Heart left ventricle (tissue), 13 donors: ENCODE results near the gene AIG1.

Source experiments
- POLR2A ChIP-seq, 2 donors: fragments of 450-650 bp; IDR thresholded peaks; one replicate each; pipeline ENCODE4 v1.6.1; 2017; ENCODE audit warnings: antibody characterized with exemption in 2 of 2, mild to moderate bottlenecking in 2 of 2, moderate library complexity in 2 of 2
- TF ChIP-seq, protein P1 (sequence below), 12 donors: fragments of 200-600 bp; sonication (generic) in 4 of 12; IDR thresholded peaks; one replicate each; pipeline versions ENCODE4 v1.5.0 to v1.8.0; 2018 to 2022; ENCODE audit warnings: antibody characterized with exemption in 12 of 12, mild to moderate bottlenecking in 5 of 12
- donor health status: ischemic (EF 13 %, LVEDD 7.1; RV severe dilation, severe dysfunction).
- donor health status: DM: no; HTN: yes; CAD: no.
- donor health status: DM: no; HTN: no; CAD: no.
- donor health status: ischemic (EF 25% LVEDD 6.9; RV normal size, moderate dysfunction).
- donor health status: ischemic (EF 25% LVEDD 5.7; RV mildly dilated, moderate dysfunction).
- donor health status: ischemic (EF 35%, LVEDD 5.7; RV mildly dilated, moderate dysfunction).
- donor health status: nonischemic (EF 11% LVEDD 7.7; RV severe dilation, severe dysfunction).
- donor health status: DM: yes; HTN: yes; CAD: no.
- donor health status: PGD.
- donor health status: ischemic (EF 29% LVEDD 5.4; RV normal size, mild dysfunction).
- donor health status: nonischemic (EF 23%, LVEDD 6.1; RV moderate dilation, normal function).

DNA sequence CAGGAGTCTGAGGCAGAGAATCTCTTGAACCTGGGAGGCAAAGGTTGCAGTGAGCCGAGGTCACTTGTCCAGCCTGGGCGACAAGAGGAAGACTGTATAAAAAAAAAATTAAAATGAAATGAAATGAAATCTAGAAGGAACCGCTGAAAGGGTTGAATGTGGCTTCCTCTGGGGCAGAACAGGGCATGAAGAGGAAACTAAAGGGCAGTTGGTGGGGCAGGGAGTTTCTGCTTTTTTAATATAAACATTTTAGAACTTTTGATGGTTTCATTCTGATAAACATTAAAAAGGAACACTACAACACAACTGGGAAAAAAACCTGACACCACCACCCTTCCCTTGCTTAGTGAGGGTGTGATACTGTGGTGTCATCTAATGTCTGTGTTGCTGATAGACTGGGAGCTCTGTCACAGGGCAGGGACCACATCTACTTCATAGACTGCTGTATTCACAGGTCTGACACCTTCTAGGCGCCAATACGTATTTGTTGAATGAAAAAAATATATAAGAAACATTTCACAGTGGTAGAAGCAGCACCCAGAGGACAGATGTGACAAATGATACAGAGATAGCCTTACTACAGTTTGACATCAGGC is 260.9 kb downstream of the AIG1 start:
- TF ChIP-seq, protein P1, sequence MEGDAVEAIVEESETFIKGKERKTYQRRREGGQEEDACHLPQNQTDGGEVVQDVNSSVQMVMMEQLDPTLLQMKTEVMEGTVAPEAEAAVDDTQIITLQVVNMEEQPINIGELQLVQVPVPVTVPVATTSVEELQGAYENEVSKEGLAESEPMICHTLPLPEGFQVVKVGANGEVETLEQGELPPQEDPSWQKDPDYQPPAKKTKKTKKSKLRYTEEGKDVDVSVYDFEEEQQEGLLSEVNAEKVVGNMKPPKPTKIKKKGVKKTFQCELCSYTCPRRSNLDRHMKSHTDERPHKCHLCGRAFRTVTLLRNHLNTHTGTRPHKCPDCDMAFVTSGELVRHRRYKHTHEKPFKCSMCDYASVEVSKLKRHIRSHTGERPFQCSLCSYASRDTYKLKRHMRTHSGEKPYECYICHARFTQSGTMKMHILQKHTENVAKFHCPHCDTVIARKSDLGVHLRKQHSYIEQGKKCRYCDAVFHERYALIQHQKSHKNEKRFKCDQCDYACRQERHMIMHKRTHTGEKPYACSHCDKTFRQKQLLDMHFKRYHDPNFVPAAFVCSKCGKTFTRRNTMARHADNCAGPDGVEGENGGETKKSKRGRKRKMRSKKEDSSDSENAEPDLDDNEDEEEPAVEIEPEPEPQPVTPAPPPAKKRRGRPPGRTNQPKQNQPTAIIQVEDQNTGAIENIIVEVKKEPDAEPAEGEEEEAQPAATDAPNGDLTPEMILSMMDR (IDR thresholded peaks at IDR 0.05): no peak
- no peak for TF ChIP-seq POLR2A (IDR thresholded peaks at IDR 0.05)
